ENCODE data around the gene MORC2.

Gene MORC2

DNA sequence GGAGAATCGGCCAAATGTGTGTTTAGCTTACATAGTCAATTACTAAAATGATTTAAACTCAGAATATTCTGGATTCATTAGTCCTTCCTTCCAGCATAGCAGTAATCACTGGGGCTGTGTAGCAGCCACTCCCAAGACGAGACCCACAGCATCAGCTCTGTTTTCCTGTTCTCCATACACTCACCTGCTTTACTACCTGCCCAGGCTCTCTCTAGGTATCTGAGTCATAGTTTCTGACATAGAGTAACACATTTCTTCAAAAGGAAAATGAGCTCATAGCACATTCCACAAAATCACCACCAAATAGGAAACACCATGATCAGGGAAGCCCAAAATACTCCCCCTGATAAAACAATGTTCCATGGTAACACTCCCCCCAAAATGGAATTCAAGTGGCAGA, 22.9 kb downstream of the MORC2 start:
- H3K4me2 ChIP-seq (ENCODE audit: low read depth, low read length) = no peak overlapping the region
- no peak for DNase-seq
- H3K4me3 ChIP-seq (ENCODE audit: low read length) = no peak overlapping the region
- no peaks in the 10 kb centered on the region for H3K4me1 ChIP-seq (ENCODE audit: low read length)
- H3K79me2 ChIP-seq (ENCODE audit: low read length) = no peaks in the 10 kb centered on the region
- H3K36me3 ChIP-seq (replicated peaks; ENCODE audit: insufficient read depth, low read length) = 0 out of 2 replicates have a peak, but pooled peaks cover 2% of the 10 kb centered on the region
- TF ChIP-seq, protein P1, sequence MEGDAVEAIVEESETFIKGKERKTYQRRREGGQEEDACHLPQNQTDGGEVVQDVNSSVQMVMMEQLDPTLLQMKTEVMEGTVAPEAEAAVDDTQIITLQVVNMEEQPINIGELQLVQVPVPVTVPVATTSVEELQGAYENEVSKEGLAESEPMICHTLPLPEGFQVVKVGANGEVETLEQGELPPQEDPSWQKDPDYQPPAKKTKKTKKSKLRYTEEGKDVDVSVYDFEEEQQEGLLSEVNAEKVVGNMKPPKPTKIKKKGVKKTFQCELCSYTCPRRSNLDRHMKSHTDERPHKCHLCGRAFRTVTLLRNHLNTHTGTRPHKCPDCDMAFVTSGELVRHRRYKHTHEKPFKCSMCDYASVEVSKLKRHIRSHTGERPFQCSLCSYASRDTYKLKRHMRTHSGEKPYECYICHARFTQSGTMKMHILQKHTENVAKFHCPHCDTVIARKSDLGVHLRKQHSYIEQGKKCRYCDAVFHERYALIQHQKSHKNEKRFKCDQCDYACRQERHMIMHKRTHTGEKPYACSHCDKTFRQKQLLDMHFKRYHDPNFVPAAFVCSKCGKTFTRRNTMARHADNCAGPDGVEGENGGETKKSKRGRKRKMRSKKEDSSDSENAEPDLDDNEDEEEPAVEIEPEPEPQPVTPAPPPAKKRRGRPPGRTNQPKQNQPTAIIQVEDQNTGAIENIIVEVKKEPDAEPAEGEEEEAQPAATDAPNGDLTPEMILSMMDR (IDR thresholded peaks at IDR 0.05; ENCODE audit: low read length) = no peak
- TF ChIP-seq EZH2phosphoT487 (IDR thresholded peaks at IDR 0.05; ENCODE audit: low read length) (no peak), EZH2 (optimal IDR thresholded peaks at IDR 0.05; ENCODE audit: low read depth, low read length) (no peak)
- no peaks in the 10 kb centered on the region for H3K9me2 ChIP-seq (replicated peaks; ENCODE audit: insufficient read depth, low read length)
- no peak overlapping the region for H2AFZ ChIP-seq (ENCODE audit: low read length)
- H3K27me3 ChIP-seq (replicated peaks; ENCODE audit: insufficient read depth, low read length) = no peaks in the 10 kb centered on the region
- no peak overlapping the region for H3K27ac ChIP-seq (ENCODE audit: low read length)
- no peaks in the 10 kb centered on the region for H3K9me3 ChIP-seq (replicated peaks; ENCODE audit: insufficient read depth, low read length)
- H3K9ac ChIP-seq (ENCODE audit: low read length) = no peak overlapping the region
- no peaks in the 10 kb centered on the region for H3F3A ChIP-seq (ENCODE audit: insufficient read depth, low read length)
- H4K20me1 ChIP-seq (ENCODE audit: insufficient read depth, low read length) = no peaks in the 10 kb centered on the region

DNA sequence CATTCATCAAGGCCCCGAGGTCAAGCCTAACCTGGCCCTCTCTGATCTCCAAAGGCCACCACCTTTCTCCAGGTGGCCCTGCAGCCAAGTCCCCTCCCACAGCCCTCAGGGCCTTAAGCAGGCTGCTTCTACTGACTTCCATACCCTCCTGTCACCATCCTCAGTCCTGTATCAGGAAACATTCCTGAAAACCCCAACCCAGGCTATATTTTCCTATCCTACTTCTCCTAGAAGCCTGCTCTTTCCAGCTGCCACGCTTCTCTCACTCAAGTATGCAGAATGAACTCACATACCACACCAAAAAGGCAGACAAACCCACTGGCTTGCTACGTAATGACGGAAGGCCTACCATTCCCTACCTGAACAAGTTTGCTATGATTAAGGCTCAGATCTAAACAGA, 23.6 kb downstream of the MORC2 start:
- no peaks in the 10 kb centered on the region for H3F3A ChIP-seq (ENCODE audit: insufficient read depth, low read length)
- no peak overlapping the region for H3K4me2 ChIP-seq (ENCODE audit: low read depth, low read length)
- H3K4me1 ChIP-seq (ENCODE audit: low read length) = no peaks in the 10 kb centered on the region
- H3K9me2 ChIP-seq (replicated peaks; ENCODE audit: insufficient read depth, low read length) = no peaks in the 10 kb centered on the region
- no peaks in the 10 kb centered on the region for H3K79me2 ChIP-seq (ENCODE audit: low read length)
- TF ChIP-seq, protein P1 (IDR thresholded peaks at IDR 0.05; ENCODE audit: low read length) = no peak
- TF ChIP-seq EZH2 (optimal IDR thresholded peaks at IDR 0.05; ENCODE audit: low read depth, low read length) (no peak), EZH2phosphoT487 (IDR thresholded peaks at IDR 0.05; ENCODE audit: low read length) (no peak)
- H3K4me3 ChIP-seq (ENCODE audit: low read length) = no peak overlapping the region
- H3K9ac ChIP-seq (ENCODE audit: low read length) = no peak overlapping the region
- no peaks in the 10 kb centered on the region for H3K27me3 ChIP-seq (replicated peaks; ENCODE audit: insufficient read depth, low read length)
- DNase-seq = no peak
- H3K36me3 ChIP-seq (replicated peaks; ENCODE audit: insufficient read depth, low read length) = 0 out of 2 replicates have a peak, but pooled peaks cover 2% of the 10 kb centered on the region
- no peak overlapping the region for H2AFZ ChIP-seq (ENCODE audit: low read length)
- H4K20me1 ChIP-seq (ENCODE audit: insufficient read depth, low read length) = no peaks in the 10 kb centered on the region
- no peaks in the 10 kb centered on the region for H3K9me3 ChIP-seq (replicated peaks; ENCODE audit: insufficient read depth, low read length)
- H3K27ac ChIP-seq (ENCODE audit: low read length) = no peak overlapping the region

DNA sequence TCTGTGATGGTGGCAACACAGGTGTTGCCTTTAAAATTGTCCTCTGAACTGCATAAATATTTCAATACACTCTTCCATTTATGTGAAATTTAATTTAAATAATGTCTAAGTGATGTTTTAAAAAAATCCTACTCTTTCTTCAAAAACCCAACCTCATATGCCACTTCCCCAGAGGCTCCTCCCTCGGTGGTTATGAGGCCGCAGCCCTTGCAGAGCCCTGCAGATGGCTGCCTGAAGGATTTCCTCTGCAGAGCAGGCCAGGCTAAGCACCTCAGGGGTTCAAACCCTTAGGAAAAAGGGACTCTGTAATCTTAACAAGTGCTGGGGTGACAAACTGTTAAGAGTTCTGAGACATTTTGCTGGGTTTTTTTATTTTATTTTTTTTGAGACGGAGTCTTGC, 25.2 kb downstream of the MORC2 start:
- H3K4me1 ChIP-seq (ENCODE audit: low read length) = no peaks in the 10 kb centered on the region
- H3K36me3 ChIP-seq (replicated peaks; ENCODE audit: insufficient read depth, low read length) = 0 out of 2 replicates have a peak, but pooled peaks cover 2% of the 10 kb centered on the region
- H3K9me2 ChIP-seq (replicated peaks; ENCODE audit: insufficient read depth, low read length) = no peaks in the 10 kb centered on the region
- no peaks in the 10 kb centered on the region for H3F3A ChIP-seq (ENCODE audit: insufficient read depth, low read length)
- H3K9me3 ChIP-seq (replicated peaks; ENCODE audit: insufficient read depth, low read length) = no peaks in the 10 kb centered on the region
- no peaks in the 10 kb centered on the region for H3K79me2 ChIP-seq (ENCODE audit: low read length)
- H2AFZ ChIP-seq (ENCODE audit: low read length) = no peak overlapping the region
- H3K27ac ChIP-seq (ENCODE audit: low read length) = no peak overlapping the region
- H4K20me1 ChIP-seq (ENCODE audit: insufficient read depth, low read length) = no peaks in the 10 kb centered on the region
- H3K4me2 ChIP-seq (ENCODE audit: low read depth, low read length) = no peak overlapping the region
- TF ChIP-seq, protein P1 (IDR thresholded peaks at IDR 0.05; ENCODE audit: low read length) = no peak
- TF ChIP-seq EZH2 (optimal IDR thresholded peaks at IDR 0.05; ENCODE audit: low read depth, low read length) (no peak), EZH2phosphoT487 (IDR thresholded peaks at IDR 0.05; ENCODE audit: low read length) (no peak)
- no peak for DNase-seq
- H3K9ac ChIP-seq (ENCODE audit: low read length) = no peak overlapping the region
- H3K27me3 ChIP-seq (replicated peaks; ENCODE audit: insufficient read depth, low read length) = no peaks in the 10 kb centered on the region
- H3K4me3 ChIP-seq (ENCODE audit: low read length) = no peak overlapping the region

Measured in MM.1S (cell line).